Stimulated activated CD4-positive, alpha-beta T cell treated with anti-CD3 and anti-CD28 coated beads, Interleukin-12 subunit alpha, Interleukin-12 subunit beta, amount 100 ng/mL, for 48 hours (primary cell): ENCODE results near the gene PFKFB1.
"Not testable (repeated sequence)": the region's sequence is repeated elsewhere in the genome, so short reads cannot be mapped to it uniquely, and the experiment has no call there.

Source experiments
- DNase-seq, 3 donors: peaks; one replicate each; pipeline ENCODE4 v3.0.0-alpha.2; 2020; ENCODE audit warnings: low read depth in 2 of 3, low spot score in 1 of 3

PFKFB1 gene

GRCh38 chrX:54994668-54995351 is 822 bp upstream of the PFKFB1 start:
- no peak for DNase-seq

- DNase-seq = no peak
Observed at GRCh38 chrX:54992911-54993622, 921 bp downstream of the PFKFB1 start.

- DNase-seq = no peak
Observed at GRCh38 chrX:54991706-54992105, 2.3 kb downstream of the PFKFB1 start.

GRCh38 chrX:54983306-54983705 is 10.7 kb downstream of the PFKFB1 start:
- DNase-seq = not testable (repeated sequence)

- no peak for DNase-seq
Observed at GRCh38 chrX:54980334-54980733, 13.7 kb downstream of the PFKFB1 start.

GRCh38 chrX:54979432-54979831 is 14.6 kb downstream of the PFKFB1 start:
- DNase-seq = no peak

- DNase-seq = no peak
Observed at GRCh38 chrX:54978448-54978847, 15.5 kb downstream of the PFKFB1 start.

- DNase-seq = no peak
Observed at GRCh38 chrX:54977387-54977786, 16.6 kb downstream of the PFKFB1 start.

GRCh38 chrX:54964766-54965497 is 29.1 kb downstream of the PFKFB1 start:
- no peak for DNase-seq

- no peak for DNase-seq
Observed at GRCh38 chrX:54961750-54962149, 32.2 kb downstream of the PFKFB1 start.

- no peak for DNase-seq
Observed at GRCh38 chrX:54950730-54951375, 43.1 kb downstream of the PFKFB1 start.

- no peak for DNase-seq
Observed at GRCh38 chrX:54945224-54945623, 48.8 kb downstream of the PFKFB1 start.

- DNase-seq = no peak
Observed at GRCh38 chrX:54944816-54945215, 49.2 kb downstream of the PFKFB1 start.

GRCh38 chrX:54937416-54937815 is 56.6 kb downstream of the PFKFB1 start:
- no peak for DNase-seq

- DNase-seq = no peak
Observed at GRCh38 chrX:54935306-54935705, 58.7 kb downstream of the PFKFB1 start.

GRCh38 chrX:54934890-54935289 is 59.1 kb downstream of the PFKFB1 start:
- no peak for DNase-seq

- no peak for DNase-seq
Observed at GRCh38 chrX:54934058-54934457, 59.9 kb downstream of the PFKFB1 start.

GRCh38 chrX:54933150-54933826 is 60.7 kb downstream of the PFKFB1 start:
- no peak for DNase-seq

GRCh38 chrX:54931107-54931506 is 62.9 kb downstream of the PFKFB1 start:
- no peak for DNase-seq

- DNase-seq = no peak
Observed at GRCh38 chrX:54930291-54931049, 63.5 kb downstream of the PFKFB1 start.
